Activated CD4-positive, alpha-beta T cell treated with anti-CD3 and anti-CD28 coated beads, Interleukin-2, amount 50 U/mL, for 1 hour (primary cell): ENCODE results near the gene SLC2A5.

ENCODE experiments used
- DNase-seq: peaks from one replicate; pipeline ENCODE4 v3.0.0-alpha.2; 2020

Gene SLC2A5

DNA sequence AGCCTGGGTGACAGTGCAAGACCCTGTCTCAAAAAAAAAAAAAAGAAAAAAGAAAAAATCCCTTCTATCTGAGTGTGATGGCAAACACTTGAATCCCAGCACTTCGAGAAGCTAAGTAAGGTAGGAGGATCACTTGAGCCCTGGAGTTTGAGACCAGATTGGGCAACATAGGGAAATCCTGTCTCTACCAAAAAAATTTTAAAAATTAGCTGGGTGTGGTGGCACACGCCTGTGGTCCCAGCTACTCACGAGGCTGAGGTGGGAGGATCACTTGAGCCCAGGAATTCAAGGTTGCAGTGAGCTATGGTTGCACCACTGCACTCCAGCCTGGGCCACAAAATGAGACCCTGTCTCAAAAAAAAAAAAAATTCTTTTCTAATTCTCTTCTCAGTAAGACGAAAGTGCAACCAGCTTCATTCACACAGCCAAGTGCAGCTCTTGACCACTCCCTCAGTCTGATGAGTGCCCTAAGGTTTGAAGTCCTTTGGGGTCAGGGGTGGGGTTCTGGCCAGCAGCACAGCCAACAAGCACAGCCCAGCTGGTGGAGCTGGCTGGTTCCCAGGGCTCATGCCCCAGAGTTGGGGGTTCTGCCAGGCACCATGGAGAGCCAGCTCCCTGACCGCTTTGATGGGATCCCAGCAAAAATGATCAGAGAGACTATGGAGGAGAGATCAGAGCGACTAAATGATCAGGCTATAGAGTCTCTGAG, 8.0 kb downstream of the SLC2A5 start:
- no peak for DNase-seq

DNA sequence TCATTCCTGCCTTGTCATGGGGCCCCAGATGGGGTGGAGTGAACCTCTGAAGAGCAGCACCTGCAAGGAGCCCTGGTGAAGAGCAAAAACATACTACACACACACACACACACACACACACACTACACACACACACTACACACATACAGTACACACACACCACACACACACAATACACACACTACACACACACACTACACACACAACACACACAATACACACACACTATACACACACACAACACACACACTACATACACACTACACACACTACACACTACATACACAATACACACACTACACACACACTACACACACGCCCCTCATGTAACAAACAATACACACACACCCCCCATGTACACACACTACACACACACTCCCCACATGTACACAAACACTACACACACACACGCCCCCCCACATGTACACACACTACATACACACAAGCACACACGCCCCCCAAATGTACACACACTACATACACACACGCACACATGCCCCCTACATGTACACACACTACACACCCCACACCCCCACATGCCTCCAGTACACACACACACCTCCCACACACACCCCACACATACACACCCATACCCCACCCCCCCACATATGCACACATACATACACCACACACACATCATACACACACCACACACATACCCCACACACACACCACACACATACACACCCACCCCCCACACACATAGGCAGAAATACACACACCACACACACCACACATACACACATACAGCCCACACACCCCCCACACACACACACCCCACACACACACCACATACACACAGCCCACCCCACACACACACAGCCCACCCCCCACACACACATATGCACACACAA, 9.3 kb downstream of the SLC2A5 start:
- no peak for DNase-seq

DNA sequence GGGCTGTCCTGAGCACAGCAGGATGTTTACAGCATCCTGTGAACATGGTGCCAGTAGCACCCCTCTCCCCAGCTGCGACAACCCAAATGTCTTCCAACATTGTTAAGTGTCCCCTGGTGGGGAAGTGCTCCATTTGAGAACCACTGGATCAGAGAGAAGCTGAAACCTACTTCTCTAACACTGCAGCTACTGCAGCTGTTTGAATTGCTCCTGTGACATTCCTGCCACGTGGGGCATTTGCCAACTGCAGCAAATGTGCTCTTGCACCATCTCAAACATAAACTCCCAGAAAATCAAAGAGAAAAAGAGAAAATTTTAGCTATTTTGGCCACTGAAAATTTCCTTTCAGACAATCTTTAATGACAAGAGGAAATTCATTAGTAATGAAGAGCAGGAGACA, 11.0 kb downstream of the SLC2A5 start:
- DNase-seq, result no peak

DNA sequence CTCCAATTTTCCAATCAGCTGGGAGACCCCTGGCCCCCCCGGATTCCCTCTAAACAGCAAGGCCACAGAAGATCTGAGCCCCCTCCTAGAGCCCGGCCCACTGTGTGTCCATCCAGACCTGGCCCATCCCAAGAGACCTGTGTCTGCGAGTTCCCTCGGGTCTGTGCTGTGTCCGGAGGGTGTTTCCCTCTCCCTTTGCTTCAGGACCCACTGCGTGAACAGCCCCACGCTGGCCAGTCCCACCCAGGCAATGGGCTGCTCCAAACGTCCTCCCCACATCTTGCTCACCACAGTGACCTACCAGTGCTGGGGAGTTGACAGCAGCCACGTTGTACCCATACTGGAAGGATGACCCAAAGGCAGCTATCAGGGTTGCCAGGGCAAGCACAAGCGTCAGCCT, 11.6 kb downstream of the SLC2A5 start:
- no peak for DNase-seq

DNA sequence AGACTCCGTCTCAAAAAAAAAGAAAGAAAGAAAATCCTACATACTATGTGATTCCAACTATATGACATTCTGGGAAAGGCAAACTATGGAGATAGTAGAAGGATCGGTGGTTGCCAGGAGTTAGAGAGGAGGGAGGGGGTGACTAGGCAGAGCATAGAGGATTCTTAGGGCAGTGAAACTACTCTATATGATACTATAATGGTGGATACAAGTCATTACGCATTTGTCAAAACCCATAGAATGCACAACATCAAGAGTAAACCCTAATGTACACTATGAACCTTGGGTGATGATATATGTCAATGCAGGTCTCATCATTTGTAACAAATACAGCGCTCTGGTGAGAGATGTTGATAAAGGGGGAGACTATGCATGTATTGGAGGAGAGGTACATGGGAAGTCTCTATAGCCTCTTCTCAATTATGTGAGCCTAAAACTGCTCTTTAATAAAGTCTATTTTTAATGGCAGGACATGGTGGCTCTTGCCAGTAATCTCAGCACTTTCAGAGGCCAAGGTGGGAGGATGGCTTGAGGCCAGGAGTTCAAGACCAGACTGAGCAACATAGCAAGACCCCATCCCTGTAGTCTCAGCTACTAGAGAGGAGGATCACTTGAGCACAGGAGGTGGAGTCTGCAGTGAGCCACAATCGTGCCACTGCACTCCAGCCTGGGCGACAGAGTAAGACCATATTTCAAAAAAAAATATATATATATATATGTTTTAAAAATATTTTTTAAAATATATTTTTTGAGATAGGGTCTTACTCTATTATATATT, 17.0 kb downstream of the SLC2A5 start:
- DNase-seq, result no peak

DNA sequence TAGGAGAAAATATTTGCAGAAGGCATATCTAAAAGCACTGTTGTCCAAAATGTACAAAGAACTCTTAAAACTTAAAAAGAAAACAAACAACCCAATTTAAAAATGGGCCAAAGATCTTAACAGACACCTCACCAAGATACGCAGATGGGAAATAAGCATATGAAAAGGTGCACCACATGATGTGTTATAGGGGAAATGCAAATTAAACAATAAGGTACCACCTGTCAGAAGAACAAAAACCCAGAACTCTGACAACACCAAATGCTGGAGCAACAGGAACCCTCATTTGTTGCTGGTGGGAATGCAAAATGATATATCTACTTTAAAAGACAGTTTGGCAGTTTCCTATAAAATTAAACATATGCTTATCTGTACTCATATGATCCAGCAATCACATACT, 18.1 kb downstream of the SLC2A5 start:
- no peak for DNase-seq

DNA sequence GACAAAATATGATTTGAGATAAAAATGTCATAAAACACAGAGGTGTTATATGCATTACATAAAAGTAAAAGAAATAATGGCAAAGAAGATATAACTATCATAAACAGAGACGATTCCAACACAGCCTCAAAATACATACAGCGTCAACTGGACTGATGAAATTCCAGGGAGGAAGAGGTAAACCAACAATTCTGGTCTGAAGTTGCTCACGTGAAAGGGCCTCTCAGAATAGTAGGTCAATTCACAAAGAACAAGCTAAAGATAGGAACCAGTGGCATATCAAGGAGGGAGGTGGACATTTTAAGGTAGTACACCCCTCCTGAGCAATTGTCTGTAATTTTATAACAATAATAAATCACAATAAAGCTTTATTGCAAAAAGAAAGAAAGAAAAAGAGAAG, 18.6 kb downstream of the SLC2A5 start:
- no peak for DNase-seq

DNA sequence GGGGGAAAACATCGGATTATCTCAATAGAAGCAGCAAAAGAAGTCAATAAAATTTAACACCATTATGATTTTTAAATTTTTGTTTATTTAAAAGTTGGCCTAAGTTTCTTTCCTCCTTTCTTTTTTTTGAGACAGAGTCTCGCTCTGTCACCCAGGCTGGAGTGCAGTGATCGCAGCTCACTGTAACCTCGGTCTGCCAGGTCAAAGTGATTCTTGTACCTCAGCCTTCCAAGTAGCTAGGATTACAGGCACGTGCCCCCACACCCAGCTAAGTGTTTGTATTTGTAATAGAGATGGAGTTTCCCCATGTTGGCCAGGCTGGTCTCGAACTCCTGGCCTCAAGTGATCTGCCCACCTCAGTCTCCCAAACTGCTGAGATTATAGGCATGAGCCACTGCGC, 20.9 kb downstream of the SLC2A5 start:
- DNase-seq, result no peak

DNA sequence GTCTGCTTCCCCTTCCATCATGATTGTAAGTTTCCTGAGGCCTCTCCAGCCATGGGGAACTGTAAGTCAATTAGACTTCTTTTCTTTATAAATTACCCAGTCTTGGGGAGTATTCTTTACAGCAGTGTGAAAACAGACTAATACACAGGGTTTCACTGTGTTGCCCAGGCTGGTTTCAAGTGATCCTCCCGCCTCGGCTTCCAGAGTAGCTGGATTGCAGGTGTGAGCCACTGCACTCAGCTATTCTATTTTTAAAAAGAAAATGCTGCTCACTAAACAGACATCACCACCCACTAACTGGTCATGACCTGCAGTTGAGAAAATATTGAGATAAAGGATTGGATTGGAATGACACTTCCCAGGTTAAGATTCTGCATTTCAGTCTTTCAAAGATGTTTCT, 22.4 kb downstream of the SLC2A5 start:
- no peak for DNase-seq

DNA sequence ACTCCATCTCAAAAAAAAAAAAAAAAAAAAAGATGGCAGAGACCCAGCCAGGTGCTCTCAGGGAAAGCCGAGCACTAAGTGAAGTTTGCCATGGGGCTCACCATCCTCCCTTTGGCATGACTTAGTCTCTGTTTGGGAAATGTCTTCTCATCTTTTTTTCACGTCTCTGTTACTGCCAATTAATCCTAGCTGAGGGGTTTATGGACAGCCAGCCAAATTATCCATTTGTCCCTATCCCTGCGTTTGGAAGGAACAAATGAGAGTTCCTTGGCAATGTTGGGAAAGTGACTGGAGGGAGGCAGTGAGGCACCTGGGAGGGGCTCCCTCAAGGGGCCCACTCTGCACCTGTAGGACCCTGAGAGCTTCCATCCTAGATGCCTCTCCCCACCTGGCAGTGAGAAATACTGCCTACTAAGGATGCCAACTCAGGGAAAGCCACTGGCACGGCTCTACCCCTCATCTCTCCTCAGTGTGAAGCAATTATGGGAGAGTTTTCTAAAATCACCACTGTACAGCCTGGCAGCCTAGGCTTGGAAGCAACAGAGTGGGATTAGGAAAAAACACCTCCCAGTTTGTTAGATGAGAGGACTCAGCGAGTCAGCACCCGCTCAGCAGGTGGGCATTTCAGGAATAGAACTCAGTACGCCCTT, 23.4 kb downstream of the SLC2A5 start:
- DNase-seq, result no peak

DNA sequence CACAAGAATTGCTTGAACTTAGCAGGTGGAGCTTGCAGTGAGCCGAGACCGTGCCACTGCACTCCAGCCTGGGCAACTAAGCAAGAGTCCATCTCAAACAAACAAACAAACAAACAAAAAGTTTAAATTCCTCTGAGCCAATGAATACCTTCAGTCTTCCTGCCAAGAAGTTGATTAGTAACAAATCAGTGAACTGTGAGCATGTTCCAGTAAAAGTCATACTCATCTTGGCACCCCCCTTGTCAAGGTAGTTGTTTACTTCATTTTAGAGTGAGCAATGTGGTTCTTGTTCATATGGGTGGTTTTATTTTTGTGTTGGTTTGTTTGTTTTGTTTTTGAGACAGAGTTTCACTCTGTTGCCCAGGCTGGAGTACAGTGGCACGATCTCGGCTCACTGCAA, 25.2 kb downstream of the SLC2A5 start:
- no peak for DNase-seq

DNA sequence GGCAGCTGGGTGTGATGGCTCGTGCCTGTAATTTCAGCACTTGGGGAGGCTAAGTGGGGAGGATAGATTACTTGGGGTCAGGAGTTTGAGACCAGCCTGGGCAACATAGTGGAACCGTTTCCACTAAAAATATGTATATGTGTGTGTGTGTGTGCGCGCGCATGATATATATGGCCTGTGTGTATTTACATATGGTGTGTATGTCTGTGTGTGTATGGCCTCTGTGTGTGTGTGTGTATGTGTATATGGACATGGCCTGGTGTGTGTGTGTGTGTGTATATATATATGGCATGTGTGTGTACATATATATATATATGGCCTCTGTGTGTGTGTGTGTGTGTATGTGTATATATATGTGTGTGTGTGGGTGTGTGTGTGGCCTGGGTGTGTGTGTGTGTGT, 27.2 kb downstream of the SLC2A5 start:
- no peak for DNase-seq

DNA sequence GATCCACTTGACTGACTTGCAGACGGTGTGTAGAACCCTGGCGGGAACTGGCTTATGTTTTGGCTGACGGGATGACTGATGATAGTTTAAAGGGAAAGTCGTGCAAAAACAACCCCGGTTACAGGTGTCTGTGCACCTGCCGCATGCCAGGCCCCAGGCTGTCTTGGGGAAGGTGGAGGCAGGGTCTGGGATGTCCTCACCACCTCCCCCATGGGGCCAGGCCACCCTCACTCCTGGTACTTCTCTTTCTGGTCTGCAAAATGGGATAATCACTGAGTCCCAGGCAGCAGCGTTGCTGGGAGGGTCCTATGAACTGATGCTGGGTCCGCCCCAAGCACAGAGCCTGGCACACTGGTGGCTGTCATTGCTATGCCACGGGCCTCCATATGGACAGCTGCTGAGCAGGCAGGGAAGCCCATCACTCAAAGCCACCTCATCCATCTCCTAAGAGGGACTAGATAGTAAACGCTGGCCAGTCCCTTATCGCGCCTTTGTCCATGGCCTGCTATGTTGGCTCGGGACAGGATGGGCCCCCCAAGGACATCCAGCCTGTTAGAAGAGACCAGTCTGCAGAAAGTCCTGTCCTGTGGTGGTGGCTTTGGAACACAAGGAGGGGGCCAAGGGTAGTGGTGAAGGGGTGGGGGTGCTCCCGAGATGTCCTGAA, 28.2 kb downstream of the SLC2A5 start:
- DNase-seq, result no peak

DNA sequence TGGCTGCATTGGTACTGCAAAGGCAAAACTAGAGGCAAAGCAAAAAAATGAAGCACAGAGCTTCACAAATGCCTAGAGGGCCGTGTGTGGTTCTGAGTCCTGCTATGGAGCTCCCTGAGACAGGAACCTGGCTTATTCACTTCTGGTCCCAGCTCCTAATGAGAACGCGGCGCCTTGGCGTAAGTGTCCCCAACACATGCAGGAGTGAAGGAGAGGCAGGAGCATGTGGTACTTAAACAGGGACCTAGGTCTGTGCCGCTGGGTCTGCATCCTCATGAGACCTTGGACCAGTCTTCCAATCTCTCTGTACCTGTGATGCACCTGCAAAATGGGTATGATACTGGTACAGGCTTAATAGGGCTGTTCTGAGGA, 28.8 kb downstream of the SLC2A5 start:
- DNase-seq, result no peak

DNA sequence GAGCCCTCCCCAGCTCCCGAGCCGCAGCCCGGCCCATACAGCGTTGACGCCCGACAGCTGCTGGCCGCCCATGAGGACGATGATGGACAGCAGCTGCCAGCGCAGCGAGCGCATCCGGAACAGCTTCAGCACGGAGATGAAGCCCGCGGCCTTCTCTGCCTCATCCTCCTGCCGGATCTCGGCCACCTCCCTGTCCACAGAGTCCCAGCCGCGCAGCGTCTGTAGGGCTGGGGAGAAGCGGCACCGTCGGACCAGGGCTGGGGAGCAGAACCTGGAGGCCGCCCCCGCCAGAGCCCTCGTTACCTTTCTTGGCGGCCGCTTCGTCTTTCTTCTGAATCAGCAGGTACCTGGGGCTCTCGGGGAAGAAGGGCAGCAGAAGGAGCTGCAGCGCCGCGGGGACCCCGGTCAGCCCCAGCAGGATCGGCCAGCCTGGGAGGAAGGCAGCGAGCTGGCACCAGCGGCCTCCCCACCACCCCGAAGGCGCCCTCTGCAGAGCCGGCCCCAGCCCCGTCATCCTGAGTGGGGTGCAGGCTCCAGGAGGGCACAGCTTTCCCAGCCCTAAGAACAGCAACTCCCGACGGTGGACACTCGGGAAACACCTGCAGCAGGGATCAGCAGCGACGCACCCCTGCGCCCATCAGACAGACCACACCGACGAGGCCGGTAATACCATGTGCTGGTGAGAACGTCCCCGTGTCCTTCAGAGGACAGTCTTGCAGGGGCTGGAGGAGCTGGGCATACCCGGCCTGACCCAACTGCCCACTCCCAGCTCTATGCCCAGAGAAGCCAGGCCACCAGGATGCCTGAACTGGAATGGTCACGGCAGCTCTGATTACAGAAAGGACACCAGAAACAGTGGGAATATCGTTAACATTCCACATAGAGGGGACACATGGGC, 29.4 kb downstream of the SLC2A5 start:
- no peak for DNase-seq

DNA sequence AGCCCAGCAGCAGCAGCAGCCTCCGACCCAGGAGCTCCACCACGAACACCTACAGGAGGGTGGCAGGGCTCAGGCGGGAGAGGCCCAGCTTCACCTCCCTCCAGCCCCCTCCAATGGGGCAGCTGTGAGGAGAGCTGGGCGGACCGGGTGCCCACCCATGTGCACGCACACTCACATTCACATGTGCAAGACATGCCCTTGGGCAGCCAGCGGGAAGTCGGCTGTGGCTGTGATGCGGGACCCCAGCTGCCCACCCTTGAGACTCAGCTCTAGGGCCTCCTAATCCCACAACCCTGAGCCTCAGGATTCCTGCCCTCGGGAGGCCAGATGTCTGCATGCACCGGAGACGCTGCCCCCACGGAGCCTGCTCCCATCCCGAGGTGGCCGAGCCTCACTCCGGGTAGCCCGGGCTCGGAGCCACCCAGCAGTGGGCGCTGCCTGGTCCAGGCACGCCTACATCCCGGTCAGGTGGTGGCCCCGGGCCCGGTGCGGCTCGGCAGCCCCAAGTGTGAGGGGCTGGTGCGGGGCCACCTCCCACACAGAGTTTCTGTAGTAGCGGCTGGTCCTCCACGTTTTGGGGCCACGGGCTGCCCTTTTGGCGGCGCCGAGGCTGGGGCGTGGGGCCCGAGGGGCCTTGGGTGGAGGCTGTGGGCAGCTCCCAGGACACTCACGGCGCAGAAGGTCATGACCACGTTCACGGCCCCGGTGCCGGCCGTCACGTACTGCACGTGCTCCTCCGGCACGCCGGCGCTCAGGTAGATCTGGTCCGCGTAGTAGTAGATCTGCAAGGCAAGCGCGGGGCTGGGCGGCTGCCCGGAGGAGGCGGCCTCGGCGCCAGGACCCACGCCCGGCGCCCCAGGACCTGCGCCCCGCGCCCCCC, 30.3 kb downstream of the SLC2A5 start:
- no peak for DNase-seq

DNA sequence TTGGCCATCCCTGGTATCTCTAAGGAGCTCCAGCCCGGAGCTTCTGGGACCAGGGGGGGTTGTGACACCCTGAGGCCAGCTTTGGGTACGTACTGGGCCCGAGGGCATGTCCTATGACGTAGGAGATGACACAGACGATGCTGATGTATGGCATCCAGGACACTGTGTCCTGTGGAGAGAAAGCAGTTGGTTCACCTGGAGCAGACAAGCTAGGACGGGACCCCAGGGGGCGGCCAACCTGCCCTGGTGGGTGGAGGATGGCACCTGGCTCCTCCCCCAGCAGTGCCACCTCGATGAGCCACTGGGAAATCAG, 31.1 kb downstream of the SLC2A5 start:
- DNase-seq, result no peak

DNA sequence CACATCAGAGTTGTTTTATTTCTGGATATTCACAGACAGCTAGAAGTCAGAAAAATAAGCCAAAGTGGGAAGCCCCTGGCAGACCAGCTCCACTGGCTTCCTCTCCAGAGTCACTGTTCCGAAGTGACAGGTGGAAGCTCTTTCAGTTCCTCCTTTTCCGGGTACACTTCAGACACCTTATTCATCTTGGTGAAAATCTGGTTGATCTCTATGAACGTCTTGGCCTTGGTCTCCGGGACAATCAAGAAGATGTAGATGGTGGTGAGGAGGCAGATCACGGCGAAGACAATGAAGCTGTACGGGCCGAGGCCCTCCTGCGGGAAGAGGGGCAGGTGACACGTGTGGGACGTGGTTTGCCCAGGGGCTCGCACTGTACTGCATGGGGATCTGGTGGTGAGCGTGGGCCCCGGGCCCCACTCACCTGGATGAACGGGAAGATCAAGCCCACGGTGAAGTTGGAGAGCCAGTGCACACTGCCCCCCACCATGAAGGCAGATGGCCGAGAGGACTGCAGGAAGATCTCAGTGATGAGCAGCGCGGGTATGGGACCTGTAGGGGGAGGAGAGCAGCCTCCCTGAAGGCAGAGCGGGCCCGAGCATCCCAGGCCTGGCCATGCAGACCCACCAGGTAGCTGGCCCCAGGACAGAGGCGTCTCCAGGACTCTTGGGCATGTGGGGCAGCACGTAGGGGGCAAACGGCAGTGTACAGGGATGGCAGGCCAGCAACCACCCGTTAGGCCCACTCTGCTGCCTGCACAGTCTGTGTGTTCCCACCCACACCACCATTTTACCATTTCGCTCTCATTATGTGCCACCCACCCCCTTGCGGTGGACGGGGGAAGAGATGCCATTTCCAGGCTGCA, 31.7 kb downstream of the SLC2A5 start:
- no peak for DNase-seq

DNA sequence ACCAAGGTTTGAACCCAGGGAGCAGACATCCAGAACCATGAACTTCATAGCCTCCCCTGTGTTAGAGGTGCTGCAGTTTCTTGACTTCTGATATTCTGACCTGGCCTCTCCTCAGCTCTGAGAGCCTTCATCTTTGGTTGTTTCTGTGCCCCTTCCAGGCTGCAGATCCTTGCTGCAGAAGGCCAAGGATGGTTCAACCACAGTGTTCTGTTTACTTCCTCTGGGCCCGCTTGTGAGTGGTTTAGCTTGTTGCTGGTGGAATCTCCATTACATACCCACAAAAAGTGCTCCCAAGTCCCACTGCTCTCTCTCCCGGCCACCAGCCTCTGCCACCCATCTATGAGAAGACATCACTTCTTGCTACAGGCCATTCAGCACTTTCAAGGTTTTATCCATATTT, 34.2 kb downstream of the SLC2A5 start:
- no peak for DNase-seq

DNA sequence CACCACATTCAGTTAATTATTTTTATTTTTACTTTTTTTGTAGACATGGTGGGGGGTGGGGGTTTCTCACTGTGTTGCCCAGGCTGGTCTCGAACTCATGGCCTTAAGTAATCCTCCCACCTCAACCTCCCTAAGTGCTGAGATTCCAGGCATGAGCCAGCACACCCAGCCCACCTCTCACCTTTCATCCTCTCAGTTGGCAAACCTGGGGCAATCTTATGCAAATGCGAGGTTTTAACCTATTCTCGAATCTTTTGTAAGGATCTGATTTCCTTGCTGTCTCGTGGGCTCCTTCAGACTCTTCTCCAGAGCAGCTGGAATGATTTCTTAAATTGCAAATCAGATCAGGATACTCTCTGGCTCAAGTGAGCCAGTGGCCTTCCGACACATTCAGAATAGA, 36.1 kb downstream of the SLC2A5 start:
- no peak for DNase-seq
